HepG2 (cell line): ENCODE data around the gene FCHO1. TPM values are rescaled to one million over a fixed set of nuclear protein-coding genes. Genes with fewer than 3 reads are reported as not detected.

Source experiments
- AKNA ChIP-seq: sonication (generic); formaldehyde crosslinking; IDR thresholded peaks from 2 replicates; pipeline ENCODE4 v1.4.0; 2020; ENCODE audit warnings: missing genetic modification reagents, borderline replicate concordance
- ARID5B ChIP-seq: IDR thresholded peaks from 2 replicates; pipeline ENCODE4 v1.4.0; 2020; ENCODE audit warnings: mild to moderate bottlenecking, missing genetic modification reagents
- CEBPZ ChIP-seq: IDR thresholded peaks from 2 replicates; pipeline ENCODE4 v1.6.1; 2012; ENCODE audit warnings: low read length, improper control_type of control experiment
- FOXO1 ChIP-seq: sonication (generic); formaldehyde crosslinking; IDR thresholded peaks from 2 replicates; pipeline ENCODE4 v1.4.0; 2020; ENCODE audit warnings: missing genetic modification reagents
- HDAC1 ChIP-seq: sonication (generic); formaldehyde crosslinking; IDR thresholded peaks from 2 replicates; pipeline ENCODE4 v1.5.1; 2020; ENCODE audit warnings: mild to moderate bottlenecking, missing genetic modification reagents
- IRF2 ChIP-seq: IDR thresholded peaks from 2 replicates; pipeline ENCODE4 v1.6.1; 2018; ENCODE audit warnings: missing genetic modification reagents, missing compliant biosample characterization
- KLF13 ChIP-seq: sonication (generic); formaldehyde crosslinking; IDR thresholded peaks from 2 replicates; pipeline ENCODE4 v1.4.0; 2020; ENCODE audit warnings: mild to moderate bottlenecking, missing genetic modification reagents
- PAX8 ChIP-seq: sonication (generic); formaldehyde crosslinking; IDR thresholded peaks from 2 replicates; pipeline ENCODE4 v1.8.0; 2022; ENCODE audit warnings: mild to moderate bottlenecking, missing genetic modification reagents, borderline replicate concordance
- PHB2 ChIP-seq: fragments of 450-650 bp; IDR thresholded peaks from 2 replicates; pipeline ENCODE4 v1.6.1; 2018; ENCODE audit not compliant: partially characterized antibody
- RFX3 ChIP-seq: IDR thresholded peaks from 2 replicates; pipeline ENCODE4 v1.6.1; 2016; ENCODE audit warnings: missing biosample characterization, missing genetic modification reagents
- SIN3A ChIP-seq: IDR thresholded peaks from 2 replicates; pipeline ENCODE4 v1.6.1; 2011; ENCODE audit warnings: low read depth, mild to moderate bottlenecking, control low read depth, low read length, borderline replicate concordance
- ZFAT ChIP-seq: sonication (generic); formaldehyde crosslinking; conservative IDR thresholded peaks from 2 replicates; pipeline ENCODE4 v1.8.1; 2023; ENCODE audit warnings: missing genetic modification reagents, inconsistent platforms
- ZMYM4 ChIP-seq: sonication (generic); formaldehyde crosslinking; IDR thresholded peaks from 2 replicates; pipeline ENCODE4 v1.8.1; 2023; ENCODE audit warnings: mild to moderate bottlenecking, missing genetic modification reagents
- ZNF101 ChIP-seq: sonication (generic); formaldehyde crosslinking; IDR thresholded peaks from 2 replicates; pipeline ENCODE4 v1.4.0; 2020; ENCODE audit warnings: mild to moderate bottlenecking, low read depth, missing genetic modification reagents, borderline replicate concordance
- ZNF33A ChIP-seq: sonication (generic); formaldehyde crosslinking; IDR thresholded peaks from 2 replicates; pipeline ENCODE4 v1.5.1; 2020; ENCODE audit warnings: missing genetic modification reagents, mild to moderate bottlenecking, moderate library complexity, borderline replicate concordance
- ZNF510 ChIP-seq: sonication (generic); formaldehyde crosslinking; IDR thresholded peaks from 2 replicates; pipeline ENCODE4 v1.4.0; 2020; ENCODE audit warnings: low read depth, mild to moderate bottlenecking, missing genetic modification reagents
- ZNF672 ChIP-seq: sonication (generic); formaldehyde crosslinking; IDR thresholded peaks from 2 replicates; pipeline ENCODE4 v1.8.1; 2022; ENCODE audit warnings: missing genetic modification reagents
- ZNF776 ChIP-seq: sonication (generic); formaldehyde crosslinking; IDR thresholded peaks from 2 replicates; pipeline ENCODE4 v1.4.0; 2020; ENCODE audit warnings: mild to moderate bottlenecking, missing genetic modification reagents
- polyA plus RNA-seq, 8 experiments: library from polyadenylated mRNA; depleted of rRNA in 3 of 8; stranded (reverse) in 7 of 8; unstranded in 1 of 8; fragments of >200 nt; fragmentation: Illumina TruSeq in 4 of 8; extraction: Trizol in 4 of 8; gene quantifications; 2 replicates each; pipeline versions ENCODE4 v1.2.1 to v1.2.3, GENCODE V29; 2011 to 2016; ENCODE audit warnings: low read depth in 4 of 8, missing spikeins in 1 of 8, mixed read lengths in 1 of 8; ENCODE audit not compliant: insufficient read depth in 1 of 8
- total RNA-seq, 5 experiments: library from RNA; depleted of rRNA; stranded (reverse); fragments of >200 nt; fragmentation: Illumina TruSeq; extraction: Trizol; gene quantifications; 2 replicates each; pipeline ENCODE4 v1.2.3, GENCODE V29; 2016; ENCODE audit warnings: low read depth in 1 of 5

Gene FCHO1
- total and polyA plus RNA-seq, 2 of the 13 experiments (the other 11 are each of a cell fraction or from before 2014, with no cell fraction given): 1.3 to 3.1 TPM

GRCh38 chr19:17766543-17767131 is 15.4 kb downstream of the FCHO1 start (continued):
- TF ChIP-seq CEBPZ: no peak
- TF ChIP-seq ZNF510 (CRISPR knock-in tag): no peak
- no peak for TF ChIP-seq ZNF776 (CRISPR knock-in tag)
- no peak for TF ChIP-seq ZNF672
- TF ChIP-seq ZMYM4 (CRISPR knock-in tag): peak; percentile 82
- TF ChIP-seq KLF13: no peak
- no peak for TF ChIP-seq ZFAT (CRISPR knock-in tag)
- TF ChIP-seq IRF2 (CRISPR knock-in tag): peak; percentile 56; the same call in 1 of the 2 replicates
- no peak for TF ChIP-seq ZNF101 (CRISPR knock-in tag)
- TF ChIP-seq ZNF33A (CRISPR knock-in tag): no peak
- TF ChIP-seq PAX8 (CRISPR knock-in tag): no peak
- TF ChIP-seq RFX3 (CRISPR knock-in tag): no peak
- peak; percentile 71 for TF ChIP-seq HDAC1 (CRISPR knock-in tag)
- TF ChIP-seq PHB2: no peak
- TF ChIP-seq SIN3A: no peak
- TF ChIP-seq FOXO1 (CRISPR knock-in tag): peak; percentile 49; the same call in 1 of the 2 replicates
- peak; percentile 77 for TF ChIP-seq ARID5B (CRISPR knock-in tag)
- no peak for TF ChIP-seq AKNA
